ENCODE results near the gene WWP2. TPM values are rescaled to one million over a fixed set of nuclear protein-coding genes. Genes with fewer than 3 reads are reported as not detected.

The WWP2 gene
- total RNA-seq, 1 experiment from 2014 or later: 22.8 TPM

GRCh38 chr16:69812688-69813014 is 50.5 kb downstream of the WWP2 start:
- Histone ChIP-seq H3K4me3 (ENCODE audit: low read depth in 2 of 2, low read length in 2 of 2) (no peak overlapping the region), H3K27me3 (ENCODE audit: control insufficient read depth, insufficient read depth, low read length) (no peaks in the 10 kb centered on the region), H3K36me3 (ENCODE audit: control insufficient read depth, insufficient read depth, low read length) (no peaks in the 10 kb centered on the region), H3K27ac (ENCODE audit: low read length) (no peak overlapping the region), H3K4me1 (ENCODE audit: control insufficient read depth, insufficient read depth, low read length) (no peaks in the 10 kb centered on the region), H3K9me3 (ENCODE audit: control insufficient read depth, insufficient read depth, low read depth, low read length) (no peaks in the 10 kb centered on the region)
- BruUV-seq (replicated peaks): no TSS peak
- TF ChIP-seq TCF7L2 (IDR thresholded peaks at IDR 0.05; ENCODE audit: low read depth, low read length) (no peak), CTCF (IDR thresholded peaks at IDR 0.05) (no peak), REST (IDR thresholded peaks at IDR 0.05; ENCODE audit: insufficient read depth in 1 of 2, low read depth in 2 of 2, low read length in 1 of 2) (no peak), SIN3A (IDR thresholded peaks at IDR 0.05; ENCODE audit: borderline replicate concordance, insufficient read depth, low read depth, low read length) (no peak), POLR2AphosphoS5 (IDR thresholded peaks at IDR 0.05; ENCODE audit: low read depth, low read length) (no peak)
- no peak for ATAC-seq
- intact Hi-C loops (cut with micrococcal nuclease; ENCODE audit: unreplicated experiment): no loop called here
- in situ Hi-C loops (cut with HindIII; ENCODE audit: low pct_unique_long_range_greater_than_20kb, low sequenced_read_pairs): no loop called here
- CTCF ChIA-PET: interaction anchor here (0.6 kb wide), 1 partner anchor 116 kb away, joined by 4 read pairs; no protein-coding TSS in a partner anchor
- POLR2A ChIA-PET: no interaction called here
- DNase-seq (ENCODE audit: low read depth, low spot score): no peak

GRCh38 chr16:69814078-69814477 is 51.9 kb downstream of the WWP2 start:
- no peak for ATAC-seq
- in situ Hi-C loops (cut with HindIII; ENCODE audit: low pct_unique_long_range_greater_than_20kb, low sequenced_read_pairs): no loop called here

More at GRCh38 chr16:69814078-69814477, 51.9 kb downstream of the WWP2 start:
- H3K9me3 ChIP-seq (ENCODE audit: control insufficient read depth, insufficient read depth, low read depth, low read length): no peaks in the 10 kb centered on the region
- intact Hi-C loops (cut with micrococcal nuclease; ENCODE audit: unreplicated experiment): no loop called here
- ChIA-PET CTCF (no interaction called here), POLR2A (no interaction called here)
- H3K36me3 ChIP-seq (ENCODE audit: control insufficient read depth, insufficient read depth, low read length): no peaks in the 10 kb centered on the region
- no peak overlapping the region for H3K27ac ChIP-seq (ENCODE audit: low read length)
- no peak for DNase-seq (ENCODE audit: low read depth, low spot score)
- BruUV-seq (replicated peaks): no TSS peak
- no peaks in the 10 kb centered on the region for H3K27me3 ChIP-seq (ENCODE audit: control insufficient read depth, insufficient read depth, low read length)
- H3K4me3 ChIP-seq (ENCODE audit: low read depth in 2 of 2, low read length in 2 of 2): no peak overlapping the region
- no peak for TF ChIP-seq CTCF (IDR thresholded peaks at IDR 0.05)
- no peak for TF ChIP-seq POLR2AphosphoS5 (IDR thresholded peaks at IDR 0.05; ENCODE audit: low read depth, low read length)
- no peak for TF ChIP-seq REST (IDR thresholded peaks at IDR 0.05; ENCODE audit: insufficient read depth in 1 of 2, low read depth in 2 of 2, low read length in 1 of 2)
- no peak for TF ChIP-seq SIN3A (IDR thresholded peaks at IDR 0.05; ENCODE audit: borderline replicate concordance, insufficient read depth, low read depth, low read length)
- TF ChIP-seq TCF7L2 (IDR thresholded peaks at IDR 0.05; ENCODE audit: low read depth, low read length): no peak
- H3K4me1 ChIP-seq (ENCODE audit: control insufficient read depth, insufficient read depth, low read length): no peaks in the 10 kb centered on the region
